SK-N-SH treated with all-trans-retinoic acid at 6 μM for 48 hours (cell line): ENCODE measurements around the gene SLC17A2.
A peak's percentile ranks its signal among the peaks of the same experiment; 100 is the strongest.

Source experiments
- ATAC-seq: fragments of 200-7000 bp; cut with Tn5 transposase; 3 replicates; pipeline ENCODE4 v1.9.1; 2020; ENCODE audit warnings: mild to moderate bottlenecking, moderate library complexity
- ARNTL ChIP-seq: fragments of 450-650 bp; formaldehyde crosslinking; IDR thresholded peaks from 2 replicates; pipeline ENCODE4 v1.5.0; 2020; ENCODE audit warnings: low read depth, mild to moderate bottlenecking, moderate library complexity, borderline replicate concordance
- BACH2 ChIP-seq: fragments of 250-450 bp; sonication (Bioruptor Pico); IDR thresholded peaks from 2 replicates; pipeline ENCODE4 v1.9.0; 2021; ENCODE audit warnings: mild to moderate bottlenecking, borderline replicate concordance
- CREB5 ChIP-seq: fragments of 250-450 bp; sonication (Bioruptor Pico); IDR thresholded peaks from 2 replicates; pipeline ENCODE4 v1.5.1; 2020; ENCODE audit warnings: low read depth, mild to moderate bottlenecking, moderate library complexity
- CSRNP3 ChIP-seq: fragments of 250-450 bp; sonication (Bioruptor Pico); IDR thresholded peaks from 2 replicates; pipeline ENCODE4 v1.5.1; 2021; ENCODE audit warnings: mild to moderate bottlenecking, moderate library complexity
- ESRRG ChIP-seq: fragments of 250-450 bp; sonication (Bioruptor Pico); IDR thresholded peaks from 2 replicates; pipeline ENCODE4 v1.6.1; 2021; ENCODE audit warnings: mild to moderate bottlenecking
- GLIS3 ChIP-seq: fragments of 250-450 bp; sonication (Bioruptor Pico); IDR thresholded peaks from 2 replicates; pipeline ENCODE4 v1.5.0; 2020; ENCODE audit warnings: mild to moderate bottlenecking, moderate library complexity
- ISL1 ChIP-seq: fragments of 250-450 bp; sonication (Bioruptor Pico); IDR thresholded peaks from 2 replicates; pipeline ENCODE4 v2.1.2; 2022; ENCODE audit warnings: mild to moderate bottlenecking, moderate library complexity
- PATZ1 ChIP-seq: fragments of 250-450 bp; sonication (Bioruptor Pico); IDR thresholded peaks from 2 replicates; pipeline ENCODE4 v1.8.0; 2020; ENCODE audit warnings: mild to moderate bottlenecking, moderate library complexity, borderline replicate concordance
- PPARA ChIP-seq: fragments of 250-450 bp; sonication (Bioruptor Pico); IDR thresholded peaks from 2 replicates; pipeline ENCODE4 v1.5.0; 2020; ENCODE audit warnings: mild to moderate bottlenecking, borderline replicate concordance
- RARB ChIP-seq: fragments of 250-450 bp; sonication (Bioruptor Pico); IDR thresholded peaks from 2 replicates; pipeline ENCODE4 v1.8.0; 2021; ENCODE audit warnings: mild to moderate bottlenecking, moderate library complexity
- SNAI2 ChIP-seq: fragments of 250-450 bp; sonication (Bioruptor Pico); IDR thresholded peaks from 2 replicates; pipeline ENCODE4 v1.5.0; 2020; ENCODE audit warnings: mild to moderate bottlenecking, moderate library complexity
- TCF4 ChIP-seq: fragments of 250-450 bp; sonication (Bioruptor Pico); IDR thresholded peaks from 2 replicates; pipeline ENCODE4 v1.8.0; 2021; ENCODE audit warnings: mild to moderate bottlenecking, moderate library complexity, borderline replicate concordance
- ZC3H10 ChIP-seq: fragments of 250-450 bp; sonication (Bioruptor Pico); IDR thresholded peaks from 2 replicates; pipeline ENCODE4 v1.5.1; 2021; ENCODE audit warnings: mild to moderate bottlenecking, moderate library complexity
- ZFP3 ChIP-seq: fragments of 250-450 bp; sonication (Bioruptor Pico); IDR thresholded peaks from 2 replicates; pipeline ENCODE4 v1.5.0; 2020; ENCODE audit warnings: mild to moderate bottlenecking, moderate library complexity
- ZFP30 ChIP-seq: fragments of 450-650 bp; formaldehyde crosslinking; IDR thresholded peaks from 2 replicates; pipeline ENCODE4 v1.5.0; 2022; ENCODE audit warnings: mild to moderate bottlenecking, moderate library complexity
- ZNF565 ChIP-seq: fragments of 450-650 bp; formaldehyde crosslinking; conservative IDR thresholded peaks from 2 replicates; pipeline ENCODE4 v1.5.0; 2020; ENCODE audit warnings: low read depth, mild to moderate bottlenecking, moderate library complexity
- ZNF70 ChIP-seq: fragments of 450-650 bp; formaldehyde crosslinking; IDR thresholded peaks from 2 replicates; pipeline ENCODE4 v1.5.0; 2020; ENCODE audit warnings: mild to moderate bottlenecking, moderate library complexity

Gene SLC17A2

GRCh38 chr6:25963426-25964123, 33.1 kb upstream of the SLC17A2 start:
- no peak for TF ChIP-seq ESRRG (CRISPR knock-in tag)
- TF ChIP-seq TCF4 (CRISPR knock-in tag): no peak
- TF ChIP-seq ZNF565 (CRISPR knock-in tag): no peak
- no peak for TF ChIP-seq ARNTL
- TF ChIP-seq BACH2 (CRISPR knock-in tag): no peak
- no peak for TF ChIP-seq CSRNP3 (CRISPR knock-in tag)
- TF ChIP-seq ISL1 (CRISPR knock-in tag): no peak
- TF ChIP-seq RARB (CRISPR knock-in tag): no peak
- TF ChIP-seq ZFP3: no peak
- TF ChIP-seq ZNF70 (CRISPR knock-in tag): no peak
- ATAC-seq: peak; percentile 15; the same call in 2 of the 3 replicates

- TF ChIP-seq RARB (CRISPR knock-in tag): no peak
- no peak for TF ChIP-seq PATZ1
- peak; percentile 90 for ATAC-seq
Observed at GRCh38 chr6:25962149-25963127, 31.9 kb upstream of the SLC17A2 start, which contains the start of gene TRIM38. TSS of gene TRIM38 (plus strand) at chr6:25962802. CDS start at chr6:25966523, 3,721 bp downstream.

- ATAC-seq: no peak
- TF ChIP-seq PATZ1 (no peak), BACH2 (CRISPR knock-in tag) (no peak), CSRNP3 (CRISPR knock-in tag) (no peak), ZFP3 (no peak), ZC3H10 (no peak), TCF4 (CRISPR knock-in tag) (no peak), PPARA (CRISPR knock-in tag) (no peak), SNAI2 (CRISPR knock-in tag) (no peak), ESRRG (CRISPR knock-in tag) (no peak), CREB5 (no peak), ZFP30 (CRISPR knock-in tag) (no peak), GLIS3 (CRISPR knock-in tag) (no peak)
- TF ChIP-seq, all 23 proteins: peak for 0
Observed at GRCh38 chr6:25961619-25962148, 31.2 kb upstream of the SLC17A2 start.

- no peak for TF ChIP-seq ZFP30 (CRISPR knock-in tag)
- ATAC-seq: no peak
Observed at GRCh38 chr6:25960734-25961133, 30.2 kb upstream of the SLC17A2 start.
